Epithelial cell of proximal tubule (primary cell): ENCODE measurements around the gene CACNB3. TPM values are rescaled to one million over a fixed set of nuclear protein-coding genes. Genes with fewer than 3 reads are reported as not detected.

Experiments
- DNase-seq: peaks from one replicate; pipeline ENCODE4 v3.0.0-alpha.2; 2011; ENCODE audit warnings: low read depth
- H3K4me3 ChIP-seq: 2 replicates; pipeline ENCODE4 v1.5.1; 2011; ENCODE audit warnings: low read depth, mild to moderate bottlenecking, low read length
- total RNA-seq: library from RNA; depleted of rRNA; stranded (reverse); fragments of >200 nt; gene quantifications from 2 replicates; pipeline ENCODE4 v1.2.3, GENCODE V29; 2015
- TF ChIP-seq, protein P1 (sequence below): conservative IDR thresholded peaks from 2 replicates; pipeline ENCODE4 v1.5.1; 2012; ENCODE audit warnings: low read depth, mild to moderate bottlenecking, low read length

Gene CACNB3
- total RNA-seq, 1 donor from 2014 or later = 19.6 TPM

DNA sequence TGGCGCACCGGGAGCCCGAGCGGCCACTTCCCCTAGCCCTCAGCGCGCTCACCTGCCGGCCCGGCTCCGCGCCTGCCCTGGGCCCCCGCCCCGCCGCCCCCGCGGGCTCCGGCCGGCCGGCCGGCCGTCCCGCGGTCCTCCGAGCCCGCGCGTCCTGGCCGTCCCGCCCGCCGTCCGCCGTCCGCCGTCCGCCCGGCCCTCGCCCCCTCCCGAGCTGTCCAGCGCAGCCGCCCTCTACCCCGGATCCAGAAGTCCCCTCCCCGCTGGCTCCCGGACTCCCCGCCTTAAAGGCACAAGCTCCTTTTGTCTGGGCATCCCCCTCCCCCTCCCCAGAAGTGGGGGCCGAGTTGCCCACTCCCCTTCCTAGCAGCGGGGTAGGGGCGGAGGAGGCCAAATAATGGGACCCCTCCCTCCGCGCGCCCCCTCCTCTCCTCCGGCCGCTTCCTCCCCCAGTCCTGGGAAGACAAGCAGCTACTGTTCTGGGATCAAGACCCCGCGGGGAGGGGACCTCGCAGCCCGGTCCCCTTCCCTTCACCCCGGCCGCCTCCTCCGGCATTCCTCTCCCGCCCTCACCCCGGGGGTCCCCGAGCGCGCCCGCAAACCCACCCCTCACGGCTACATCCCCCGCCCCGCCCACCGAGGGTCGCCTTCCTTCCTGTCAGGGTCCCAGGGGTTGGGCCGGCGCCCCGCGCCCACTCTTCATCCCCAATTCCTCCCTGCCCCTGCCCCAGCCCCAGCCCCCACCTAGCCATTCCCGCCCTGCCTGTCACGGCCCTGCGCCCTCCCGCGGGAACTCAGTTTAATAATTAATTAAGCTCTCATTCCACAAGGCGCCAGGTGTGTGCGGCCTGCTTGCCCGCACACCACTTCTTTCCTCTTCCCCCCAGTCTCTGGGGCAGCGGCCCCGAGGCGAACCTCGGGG, 29.2 kb upstream of the CACNB3 start, which contains the start of gene ADCY6:
TSS of gene ADCY6 (minus strand) at position 236 of the 922 bp plus-strand sequence. CDS start 5,655 bp downstream, outside the sequence.
- DNase-seq = no peak
- H3K4me3 ChIP-seq = peak within 1 kb of the TSS; percentile 93
- TF ChIP-seq, protein P1, sequence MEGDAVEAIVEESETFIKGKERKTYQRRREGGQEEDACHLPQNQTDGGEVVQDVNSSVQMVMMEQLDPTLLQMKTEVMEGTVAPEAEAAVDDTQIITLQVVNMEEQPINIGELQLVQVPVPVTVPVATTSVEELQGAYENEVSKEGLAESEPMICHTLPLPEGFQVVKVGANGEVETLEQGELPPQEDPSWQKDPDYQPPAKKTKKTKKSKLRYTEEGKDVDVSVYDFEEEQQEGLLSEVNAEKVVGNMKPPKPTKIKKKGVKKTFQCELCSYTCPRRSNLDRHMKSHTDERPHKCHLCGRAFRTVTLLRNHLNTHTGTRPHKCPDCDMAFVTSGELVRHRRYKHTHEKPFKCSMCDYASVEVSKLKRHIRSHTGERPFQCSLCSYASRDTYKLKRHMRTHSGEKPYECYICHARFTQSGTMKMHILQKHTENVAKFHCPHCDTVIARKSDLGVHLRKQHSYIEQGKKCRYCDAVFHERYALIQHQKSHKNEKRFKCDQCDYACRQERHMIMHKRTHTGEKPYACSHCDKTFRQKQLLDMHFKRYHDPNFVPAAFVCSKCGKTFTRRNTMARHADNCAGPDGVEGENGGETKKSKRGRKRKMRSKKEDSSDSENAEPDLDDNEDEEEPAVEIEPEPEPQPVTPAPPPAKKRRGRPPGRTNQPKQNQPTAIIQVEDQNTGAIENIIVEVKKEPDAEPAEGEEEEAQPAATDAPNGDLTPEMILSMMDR = no peak

DNA sequence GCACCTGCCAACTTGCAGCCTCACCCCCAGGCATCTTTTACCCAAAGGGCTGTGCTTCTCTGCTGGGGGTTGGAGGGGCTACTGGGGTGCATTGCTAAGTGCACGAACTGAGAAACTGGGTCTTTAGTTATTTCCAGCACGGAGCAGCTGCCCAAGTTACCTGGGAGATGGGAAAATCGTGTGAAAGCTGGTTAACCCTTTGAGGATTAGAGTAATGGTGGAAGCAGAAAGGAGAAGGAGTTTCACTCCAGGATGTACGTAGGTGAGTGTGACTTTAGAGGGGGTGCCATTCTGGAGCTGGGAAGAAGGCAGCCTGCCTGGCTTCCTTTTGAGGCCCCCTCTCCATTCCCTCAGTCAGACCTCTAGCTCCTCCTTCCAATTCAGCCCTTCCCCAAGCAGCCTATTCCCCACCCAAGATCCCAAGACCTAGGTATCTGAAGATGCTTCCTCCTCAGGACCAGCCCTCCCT, 28.4 kb upstream of the CACNB3 start:
- H3K4me3 ChIP-seq = peak overlapping the region; percentile 93
- TF ChIP-seq, protein P1 = no peak
- DNase-seq = no peak

DNA sequence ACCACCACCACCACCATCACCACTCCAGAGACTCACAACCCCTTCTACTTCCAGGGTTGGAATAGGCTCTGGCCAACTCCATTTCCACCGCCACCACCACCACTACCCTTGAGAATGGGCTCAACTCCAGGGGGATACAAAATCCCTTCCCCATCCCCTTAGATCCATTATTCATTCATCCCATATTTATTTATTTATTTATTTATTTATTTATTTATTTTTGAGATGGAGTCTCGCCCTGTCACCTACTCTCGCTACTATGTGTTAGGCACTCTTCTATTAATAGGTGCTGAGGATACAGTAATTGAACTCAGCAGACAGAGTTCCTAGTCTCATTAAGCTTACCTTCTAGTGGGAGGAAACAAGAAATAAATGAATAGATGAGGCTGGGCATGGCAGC, 24.6 kb upstream of the CACNB3 start:
- H3K4me3 ChIP-seq = no peak overlapping the region
- TF ChIP-seq, protein P1 = no peak
- no peak for DNase-seq

GRCh38 chr12:48794870-48795269, 23.4 kb upstream of the CACNB3 start:
- no peak for DNase-seq

GRCh38 chr12:48795550-48796455, 22.5 kb upstream of the CACNB3 start:
- no peak for DNase-seq
- no peak overlapping the region for H3K4me3 ChIP-seq
- TF ChIP-seq, protein P1 = peak; percentile 97

More at GRCh38 chr12:48794870-48795269, 23.4 kb upstream of the CACNB3 start:
- H3K4me3 ChIP-seq = no peak overlapping the region
- TF ChIP-seq, protein P1 = no peak

DNA sequence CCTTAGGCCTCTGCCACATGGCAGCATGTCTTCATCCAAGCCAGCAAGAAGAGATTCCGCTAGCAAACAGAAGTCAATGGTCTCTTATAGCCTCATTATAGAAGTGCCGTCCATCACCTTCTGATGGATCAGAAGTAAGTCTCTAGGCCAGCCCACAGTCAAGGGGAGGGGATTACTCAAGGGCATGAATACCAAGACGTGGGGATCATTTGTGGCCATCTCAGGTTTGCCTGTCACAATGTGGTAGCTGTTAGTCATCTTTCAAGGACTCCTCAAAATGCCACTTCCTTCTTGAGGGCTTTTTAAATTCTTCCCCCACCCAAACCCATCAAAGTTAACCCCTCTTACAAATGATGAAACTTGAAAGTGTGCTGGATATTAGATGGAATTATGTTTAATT, 21.3 kb upstream of the CACNB3 start:
- no peak for DNase-seq
- TF ChIP-seq, protein P1 = no peak
- H3K4me3 ChIP-seq = no peak overlapping the region
